MM.1S (cell line): Measurements from ENCODE around the gene ANKRD10.

Experiments
- DNase-seq: peaks from one replicate; pipeline ENCODE4 v3.0.0-alpha.2; 2015
- H2AFZ ChIP-seq: fragments of 300-600 bp; sonication (generic); 2 replicates; pipeline ENCODE4 v1.6.0; 2016; ENCODE audit warnings: antibody characterized with exemption, low read length
- H3F3A ChIP-seq: fragments of 300-600 bp; sonication (generic); 2 replicates; pipeline ENCODE4 v1.6.1; 2016; ENCODE audit warnings: mild to moderate bottlenecking, antibody characterized with exemption, low read length, moderate library complexity, mixed read lengths; ENCODE audit not compliant: insufficient read depth
- H3K27ac ChIP-seq: fragments of 300-600 bp; sonication (generic); 2 replicates; pipeline ENCODE4 v1.5.1; 2016; ENCODE audit warnings: mild to moderate bottlenecking, low read length
- H3K27me3 ChIP-seq: fragments of 300-600 bp; sonication (generic); replicated peaks from 2 replicates; pipeline ENCODE4 v1.6.0; 2016; ENCODE audit warnings: low read length; ENCODE audit not compliant: insufficient read depth
- H3K36me3 ChIP-seq: fragments of 300-600 bp; sonication (generic); replicated peaks from 2 replicates; pipeline ENCODE4 v1.6.1; 2016; ENCODE audit warnings: mild to moderate bottlenecking, low read length, mixed read lengths; ENCODE audit not compliant: insufficient read depth
- H3K4me1 ChIP-seq: fragments of 300-600 bp; sonication (generic); 2 replicates; pipeline ENCODE4 v1.6.1; 2016; ENCODE audit warnings: low read length, mixed read lengths
- H3K4me2 ChIP-seq: fragments of 300-600 bp; sonication (generic); 2 replicates; pipeline ENCODE4 v1.6.0; 2016; ENCODE audit warnings: low read depth, low read length
- H3K4me3 ChIP-seq: fragments of 300-600 bp; sonication (generic); 2 replicates; pipeline ENCODE4 v1.5.1; 2016; ENCODE audit warnings: low read length, mixed read lengths
- H3K79me2 ChIP-seq: fragments of 300-600 bp; sonication (generic); 2 replicates; pipeline ENCODE4 v1.6.1; 2016; ENCODE audit warnings: mixed run types, low read length, mixed read lengths
- H3K9ac ChIP-seq: fragments of 300-600 bp; sonication (generic); 2 replicates; pipeline ENCODE4 v1.6.1; 2016; ENCODE audit warnings: low read length, mixed read lengths
- H3K9me2 ChIP-seq: fragments of 300-600 bp; sonication (generic); replicated peaks from 2 replicates; pipeline ENCODE4 v1.6.1; 2016; ENCODE audit warnings: mild to moderate bottlenecking, low read length, mixed read lengths; ENCODE audit not compliant: insufficient read depth
- H3K9me3 ChIP-seq: fragments of 300-600 bp; sonication (generic); replicated peaks from 2 replicates; pipeline ENCODE4 v1.6.1; 2016; ENCODE audit warnings: mild to moderate bottlenecking, low read length, mixed read lengths; ENCODE audit not compliant: insufficient read depth
- H4K20me1 ChIP-seq: fragments of 300-600 bp; sonication (generic); 2 replicates; pipeline ENCODE4 v1.6.1; 2016; ENCODE audit warnings: mild to moderate bottlenecking, low read length, moderate library complexity, mixed read lengths; ENCODE audit not compliant: insufficient read depth
- EZH2 ChIP-seq: fragments of 300-600 bp; sonication (generic); optimal IDR thresholded peaks from 2 replicates; pipeline ENCODE3; 2017; ENCODE audit warnings: low read depth, mild to moderate bottlenecking, antibody characterized with exemption, low read length, mixed read lengths
- EZH2phosphoT487 ChIP-seq: fragments of 300-600 bp; sonication (generic); IDR thresholded peaks from 2 replicates; pipeline ENCODE4 v1.6.1; 2018; ENCODE audit warnings: antibody characterized with exemption, low read length
- TF ChIP-seq, protein P1 (sequence below): fragments of 300-600 bp; sonication (generic); IDR thresholded peaks from 2 replicates; pipeline ENCODE4 v1.5.1; 2016; ENCODE audit warnings: antibody characterized with exemption, low read length, mixed read lengths

The ANKRD10 gene

DNA sequence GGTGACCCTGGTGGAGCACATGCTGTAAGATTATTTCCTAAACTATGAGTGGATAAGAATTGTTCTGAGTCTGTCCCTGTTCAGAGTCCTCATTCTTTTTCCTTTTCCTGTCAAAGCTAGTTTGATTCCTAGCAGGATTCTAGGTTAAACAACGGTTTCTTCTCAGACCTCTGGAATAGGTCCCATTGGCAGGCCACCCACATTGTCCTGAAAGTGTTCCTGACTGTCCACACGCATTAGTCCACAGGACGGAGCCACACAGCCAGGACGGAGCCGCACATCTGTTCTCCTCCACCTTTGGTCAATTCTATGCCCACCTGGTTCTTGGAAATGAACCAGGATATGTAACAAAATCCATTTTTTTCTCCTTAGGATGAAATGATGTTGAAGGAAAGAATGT lies 46.1 kb downstream of the ANKRD10 start:
- Histone ChIP-seq H4K20me1 (no peaks in the 10 kb centered on the region), H3K9me3 (no peaks in the 10 kb centered on the region), H3K36me3 (no peaks in the 10 kb centered on the region), H3K27ac (no peak overlapping the region), H3K4me1 (0 out of 2 replicates have a peak, but pooled peaks cover 4% of the 10 kb centered on the region), H3K9ac (no peak overlapping the region), H2AFZ (no peak overlapping the region), H3F3A (no peaks in the 10 kb centered on the region), H3K9me2 (no peaks in the 10 kb centered on the region), H3K4me3 (no peak overlapping the region), H3K4me2 (no peak overlapping the region), H3K27me3 (no peaks in the 10 kb centered on the region), H3K79me2 (no peaks in the 10 kb centered on the region)
- no peak for DNase-seq
- no peak for TF ChIP-seq EZH2

DNA sequence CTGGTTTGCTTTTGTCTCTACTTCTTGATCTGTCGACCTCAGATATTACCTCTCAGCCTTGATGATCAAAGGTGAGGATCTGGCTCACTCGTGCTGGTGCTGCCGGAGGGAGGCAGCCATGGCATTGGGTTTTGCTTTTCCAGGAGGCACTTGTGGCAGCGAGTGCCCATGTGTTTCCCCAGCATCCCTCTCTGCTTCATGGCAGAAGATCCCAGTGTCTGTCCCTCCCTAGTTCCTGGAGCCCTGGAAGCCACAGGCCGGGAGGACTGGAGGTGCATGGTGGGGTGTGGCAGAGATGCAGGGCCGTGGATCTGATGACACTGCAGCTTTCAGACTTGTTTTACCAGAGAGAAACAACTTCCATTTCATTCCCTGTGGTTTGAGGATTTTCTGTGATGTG lies 47.5 kb downstream of the ANKRD10 start:
- H3K27ac ChIP-seq: no peak overlapping the region
- H4K20me1 ChIP-seq: no peaks in the 10 kb centered on the region
- TF ChIP-seq, protein P1, sequence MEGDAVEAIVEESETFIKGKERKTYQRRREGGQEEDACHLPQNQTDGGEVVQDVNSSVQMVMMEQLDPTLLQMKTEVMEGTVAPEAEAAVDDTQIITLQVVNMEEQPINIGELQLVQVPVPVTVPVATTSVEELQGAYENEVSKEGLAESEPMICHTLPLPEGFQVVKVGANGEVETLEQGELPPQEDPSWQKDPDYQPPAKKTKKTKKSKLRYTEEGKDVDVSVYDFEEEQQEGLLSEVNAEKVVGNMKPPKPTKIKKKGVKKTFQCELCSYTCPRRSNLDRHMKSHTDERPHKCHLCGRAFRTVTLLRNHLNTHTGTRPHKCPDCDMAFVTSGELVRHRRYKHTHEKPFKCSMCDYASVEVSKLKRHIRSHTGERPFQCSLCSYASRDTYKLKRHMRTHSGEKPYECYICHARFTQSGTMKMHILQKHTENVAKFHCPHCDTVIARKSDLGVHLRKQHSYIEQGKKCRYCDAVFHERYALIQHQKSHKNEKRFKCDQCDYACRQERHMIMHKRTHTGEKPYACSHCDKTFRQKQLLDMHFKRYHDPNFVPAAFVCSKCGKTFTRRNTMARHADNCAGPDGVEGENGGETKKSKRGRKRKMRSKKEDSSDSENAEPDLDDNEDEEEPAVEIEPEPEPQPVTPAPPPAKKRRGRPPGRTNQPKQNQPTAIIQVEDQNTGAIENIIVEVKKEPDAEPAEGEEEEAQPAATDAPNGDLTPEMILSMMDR: no peak
- TF ChIP-seq EZH2phosphoT487 (no peak), EZH2 (no peak)
- no peaks in the 10 kb centered on the region for H3F3A ChIP-seq
- no peak overlapping the region for H3K4me2 ChIP-seq
- H3K9ac ChIP-seq: no peak overlapping the region
- no peak overlapping the region for H2AFZ ChIP-seq
- 0 out of 2 replicates have a peak, but pooled peaks cover 4% of the 10 kb centered on the region for H3K4me1 ChIP-seq
- DNase-seq: no peak
- H3K36me3 ChIP-seq: no peaks in the 10 kb centered on the region
- no peak overlapping the region for H3K4me3 ChIP-seq
- no peaks in the 10 kb centered on the region for H3K9me2 ChIP-seq
- H3K9me3 ChIP-seq: no peaks in the 10 kb centered on the region
- H3K27me3 ChIP-seq: no peaks in the 10 kb centered on the region
- H3K79me2 ChIP-seq: no peaks in the 10 kb centered on the region

DNA sequence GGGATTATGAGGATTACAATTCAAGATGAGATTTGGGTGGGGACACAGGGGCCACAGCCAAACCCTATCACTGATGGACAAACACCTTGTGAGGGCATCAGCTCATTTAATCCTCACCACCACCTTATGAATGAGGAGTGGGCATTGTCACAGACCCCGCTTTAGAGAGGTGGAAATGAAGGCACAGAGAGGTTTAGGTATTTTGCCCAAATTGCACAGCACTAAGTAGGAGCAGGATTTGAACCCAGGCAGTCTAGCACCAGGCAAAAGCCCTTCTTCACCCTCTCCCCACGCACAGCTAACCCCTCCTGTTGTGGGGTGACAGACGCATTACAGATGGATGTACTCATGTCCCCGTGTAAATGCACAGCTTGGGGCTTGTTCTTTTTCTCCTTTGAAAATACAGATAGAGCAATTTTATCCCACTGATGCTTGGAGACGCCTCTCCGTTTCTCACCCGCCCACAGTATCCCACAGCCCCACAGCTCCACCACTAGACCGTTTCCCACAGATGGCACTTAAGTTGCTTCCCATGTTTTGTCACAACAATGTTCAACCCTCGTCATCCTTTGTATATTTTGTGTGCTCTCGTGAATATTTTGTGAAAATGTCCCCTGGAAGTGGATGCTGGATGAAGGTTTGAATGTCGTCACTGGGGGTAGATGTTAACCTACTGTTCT lies 48.2 kb downstream of the ANKRD10 start:
- Histone ChIP-seq H3K36me3 (no peaks in the 10 kb centered on the region), H3K4me1 (0 out of 2 replicates have a peak, but pooled peaks cover 4% of the 10 kb centered on the region), H3K79me2 (no peaks in the 10 kb centered on the region), H3K4me2 (no peak overlapping the region), H3K9me3 (no peaks in the 10 kb centered on the region), H4K20me1 (no peaks in the 10 kb centered on the region), H3K4me3 (no peak overlapping the region), H3F3A (no peaks in the 10 kb centered on the region), H2AFZ (no peak overlapping the region), H3K9ac (no peak overlapping the region), H3K9me2 (no peaks in the 10 kb centered on the region), H3K27ac (no peak overlapping the region), H3K27me3 (no peaks in the 10 kb centered on the region)
- no peak for DNase-seq
- TF ChIP-seq, protein P1: no peak
- TF ChIP-seq EZH2phosphoT487: no peak
- no peak for TF ChIP-seq EZH2

DNA sequence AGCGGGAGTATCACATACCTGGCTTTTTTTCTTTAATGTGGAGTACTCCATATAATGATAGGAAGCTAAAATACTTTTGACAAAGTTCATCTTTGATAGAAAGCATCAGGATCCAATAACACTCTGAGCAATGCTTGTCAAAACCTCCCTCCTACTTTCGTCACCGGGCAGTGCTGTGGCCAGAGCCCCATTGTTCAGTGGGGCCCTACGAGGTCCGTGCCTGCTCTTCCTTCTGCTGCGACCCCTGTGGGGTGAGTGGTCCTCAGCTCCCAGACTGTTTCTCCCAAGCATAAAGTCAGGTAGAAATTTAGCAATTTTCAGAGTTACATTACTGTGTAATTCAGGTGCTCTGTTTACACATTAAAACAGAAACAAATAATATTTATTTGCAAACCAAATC lies 51.2 kb downstream of the ANKRD10 start:
- H3K36me3 ChIP-seq: no peaks in the 10 kb centered on the region
- no peaks in the 10 kb centered on the region for H3K9me3 ChIP-seq
- H3K9ac ChIP-seq: no peak overlapping the region
- no peaks in the 10 kb centered on the region for H3K27me3 ChIP-seq
- H3K4me1 ChIP-seq: no peaks in the 10 kb centered on the region
- TF ChIP-seq, protein P1: no peak
- no peak for TF ChIP-seq EZH2phosphoT487
- no peak for TF ChIP-seq EZH2
- H4K20me1 ChIP-seq: no peaks in the 10 kb centered on the region
- DNase-seq: no peak
- H3K4me2 ChIP-seq: no peak overlapping the region
- no peak overlapping the region for H3K4me3 ChIP-seq
- H3F3A ChIP-seq: no peaks in the 10 kb centered on the region
- H3K27ac ChIP-seq: no peak overlapping the region
- no peaks in the 10 kb centered on the region for H3K79me2 ChIP-seq
- H3K9me2 ChIP-seq: no peaks in the 10 kb centered on the region
- H2AFZ ChIP-seq: no peak overlapping the region
